Measurements from ENCODE around the gene RARA.

Gene RARA

GRCh38 chr17:40316571-40317344 is 7.8 kb downstream of the RARA start:
- DNase-seq (ENCODE audit: low spot score): peak; percentile 86

- DNase-seq (ENCODE audit: low spot score): peak; percentile 73
Measured at GRCh38 chr17:40317345-40317873, 8.4 kb downstream of the RARA start.

GRCh38 chr17:40317880-40318829 is 9.2 kb downstream of the RARA start:
- peak; percentile 99 for DNase-seq (ENCODE audit: low spot score)

GRCh38 chr17:40318830-40319391 is 9.9 kb downstream of the RARA start:
- no peak for DNase-seq (ENCODE audit: low spot score)

- no peak for DNase-seq (ENCODE audit: low spot score)
Measured at GRCh38 chr17:40319651-40320540, 10.9 kb downstream of the RARA start.

GRCh38 chr17:40320756-40321523 is 12.0 kb downstream of the RARA start:
- peak; percentile 56 for DNase-seq (ENCODE audit: low spot score)

DNA sequence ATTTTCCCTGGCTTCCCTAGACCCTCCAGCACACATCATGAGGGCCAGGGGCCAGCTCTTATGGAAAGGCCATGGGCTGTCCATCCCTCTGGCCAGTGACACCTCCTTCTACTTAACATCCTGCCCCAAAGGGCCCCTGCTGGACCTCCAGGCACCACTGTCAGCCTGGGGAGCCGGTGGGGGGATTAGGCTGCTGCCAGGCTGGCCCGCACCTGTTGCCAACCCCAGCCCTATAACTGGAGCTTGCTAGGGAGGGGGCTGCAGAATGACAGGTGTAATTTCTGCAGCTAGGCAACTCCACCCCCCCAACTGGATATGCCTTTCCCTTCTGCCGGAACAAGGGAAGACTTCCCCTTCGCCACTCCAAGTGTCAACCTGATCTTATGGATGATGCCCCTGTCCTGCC is 12.5 kb downstream of the RARA start:
- no peak for DNase-seq (ENCODE audit: low spot score)

DNA sequence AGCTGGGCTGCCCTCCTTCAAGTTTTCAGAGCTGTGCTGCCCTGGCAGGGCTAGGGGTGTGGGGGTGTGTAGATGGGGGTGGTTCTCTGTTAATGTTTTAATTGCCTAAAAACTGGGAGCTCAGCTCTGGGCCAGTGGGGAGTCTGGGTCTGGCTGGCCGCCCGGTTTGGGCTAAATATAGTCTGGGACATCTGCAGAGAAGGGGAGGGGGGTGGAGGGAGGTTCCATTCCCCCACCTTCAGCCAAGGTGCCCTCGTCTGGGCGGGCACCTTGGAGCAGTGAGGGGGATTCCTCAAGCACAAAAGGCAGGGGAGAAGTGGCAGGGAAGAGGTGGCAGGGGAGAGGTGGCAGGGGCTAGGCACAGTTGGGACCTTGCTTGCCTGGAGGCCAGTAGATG is 13.0 kb downstream of the RARA start:
- DNase-seq (ENCODE audit: low spot score): peak; percentile 15

GRCh38 chr17:40322358-40323315 is 13.7 kb downstream of the RARA start:
- DNase-seq (ENCODE audit: low spot score): peak; percentile 80

DNA sequence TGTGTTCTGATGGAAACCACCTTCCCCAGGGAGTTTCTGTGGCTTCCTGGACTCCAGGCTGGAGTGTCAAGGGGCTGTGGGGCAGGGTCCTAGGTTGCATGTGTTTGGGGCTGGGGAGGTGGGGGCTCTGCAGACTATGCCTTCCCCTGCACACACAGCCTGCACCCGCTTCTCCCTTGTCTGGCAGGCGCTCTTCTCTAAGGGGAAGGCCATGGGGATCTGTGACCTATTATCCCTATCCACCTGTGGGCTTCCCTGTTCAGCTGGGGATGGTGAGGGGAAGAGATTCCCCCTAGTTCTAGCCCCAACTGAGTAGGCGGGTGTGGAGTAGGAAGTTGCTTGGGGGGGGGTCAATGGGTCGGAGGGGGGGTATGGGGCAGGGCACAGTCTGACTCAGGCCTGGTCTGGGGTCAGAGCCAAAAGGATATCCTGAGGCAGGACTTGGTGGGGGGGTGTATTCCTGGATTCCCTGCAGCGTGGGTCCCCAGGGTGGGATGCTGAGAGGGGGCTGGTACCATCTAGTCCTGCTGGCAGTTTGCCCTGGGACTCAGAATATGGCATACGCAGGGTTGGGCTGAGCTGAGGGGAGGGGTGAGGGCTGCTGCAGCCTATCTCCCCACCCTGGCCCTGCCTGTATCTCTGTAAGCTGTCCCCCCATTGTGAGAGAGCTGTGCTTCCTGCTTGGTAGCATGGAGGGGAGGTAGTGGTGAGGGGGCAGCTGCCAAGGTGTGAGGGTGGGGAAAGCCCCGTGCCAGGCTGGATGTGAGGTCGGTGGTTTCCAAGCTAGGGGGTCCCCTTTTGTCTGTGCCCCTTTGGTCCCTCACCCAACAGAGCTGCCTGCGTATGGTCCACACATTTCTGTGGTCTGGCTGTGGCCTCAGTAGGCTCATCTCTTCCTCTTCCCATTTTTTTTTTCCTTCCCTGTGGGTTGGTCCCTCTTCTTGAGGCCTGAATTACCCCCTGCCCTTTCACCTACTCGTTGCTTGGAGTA is 14.7 kb downstream of the RARA start:
- no peak for DNase-seq (ENCODE audit: low spot score)

DNA sequence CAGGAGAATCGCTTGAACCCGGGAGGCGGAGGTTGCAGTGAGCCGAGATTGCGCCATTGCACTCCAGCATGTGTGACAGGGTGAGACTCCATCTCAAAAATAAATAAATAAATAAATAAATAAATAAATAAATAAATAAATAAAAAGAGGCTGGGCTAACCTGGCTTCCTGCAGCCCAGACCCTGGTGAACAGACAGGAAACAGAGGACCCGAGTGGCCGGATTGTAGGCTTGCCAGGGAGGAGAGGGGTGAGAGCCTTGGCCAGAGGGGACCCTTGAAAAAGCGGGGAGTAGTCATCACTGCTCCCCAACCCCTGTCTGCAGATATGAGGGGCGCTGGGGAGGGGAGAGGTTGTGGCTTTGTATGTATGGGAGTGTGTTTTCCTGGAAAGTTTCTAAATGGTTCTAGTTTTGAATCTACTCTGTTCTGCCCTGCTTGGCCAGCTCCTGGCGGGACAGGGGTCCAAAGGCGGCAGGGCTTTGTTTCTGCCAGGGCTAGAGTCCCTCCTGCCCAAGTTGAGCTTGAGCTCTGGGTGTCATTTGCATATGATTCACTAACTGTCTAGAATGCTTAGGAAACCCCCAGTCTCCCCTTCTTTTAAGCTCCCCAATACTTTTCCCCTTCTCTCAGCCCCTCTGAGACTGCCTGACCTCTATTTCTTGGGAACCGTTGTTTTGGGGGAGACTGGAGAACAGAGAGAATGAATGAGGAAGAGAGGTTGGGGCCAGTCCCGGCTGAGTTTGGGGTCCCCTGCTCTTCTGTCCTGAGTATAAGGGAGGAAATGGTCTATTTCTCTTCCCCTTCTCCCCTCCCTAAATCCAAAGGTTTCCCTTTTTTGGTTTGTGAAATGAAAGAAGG is 16.4 kb downstream of the RARA start:
- DNase-seq (ENCODE audit: low spot score): no peak

- no peak for DNase-seq (ENCODE audit: low spot score)
Measured at GRCh38 chr17:40326014-40326831, 17.2 kb downstream of the RARA start.

- no peak for DNase-seq (ENCODE audit: low spot score)
Measured at GRCh38 chr17:40326832-40327199, 17.8 kb downstream of the RARA start.

- no peak for DNase-seq (ENCODE audit: low spot score)
Measured at GRCh38 chr17:40327244-40327729, 18.3 kb downstream of the RARA start.

- no peak for DNase-seq (ENCODE audit: low spot score)
Measured at GRCh38 chr17:40327735-40328385, 18.9 kb downstream of the RARA start.

DNA sequence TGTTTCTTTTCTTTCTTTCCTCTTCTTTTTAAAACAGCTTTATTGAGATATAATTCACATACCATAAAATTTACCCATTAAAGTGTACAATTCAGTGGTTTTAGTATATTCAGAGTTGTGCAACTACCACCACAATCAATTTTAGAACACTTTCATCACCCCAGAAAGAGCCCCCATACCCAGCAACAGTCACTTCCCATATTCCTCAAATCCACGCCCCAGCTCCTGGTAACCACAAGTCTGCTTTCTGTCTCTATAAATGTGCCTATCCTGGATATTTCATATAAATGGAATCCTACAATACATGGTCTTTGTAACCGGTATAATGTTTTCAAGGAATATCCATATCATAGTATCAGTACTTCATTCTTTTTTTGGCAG is 19.4 kb downstream of the RARA start:
- DNase-seq (ENCODE audit: low spot score): no peak
